Thyroid gland (tissue), 4 donors: ENCODE results near the gene ETV3.

Experiments used
- CTCF ChIP-seq, 6 experiments: fragments of 200-600 bp in 3 of 6; fragments of 450-650 bp in 3 of 6; sonication (generic) in 3 of 6; IDR thresholded peaks; one replicate each; pipeline ENCODE4 v1.5.1; 2016 to 2019; ENCODE audit warnings: antibody characterized with exemption in 6 of 6, mild to moderate bottlenecking in 2 of 6, inconsistent platforms in 1 of 6, moderate library complexity in 1 of 6
- POLR2A ChIP-seq, 2 donors: fragments of 450-650 bp; IDR thresholded peaks; one replicate each; pipeline ENCODE4 v1.6.1; 2017; ENCODE audit warnings: antibody characterized with exemption in 2 of 2, mild to moderate bottlenecking in 2 of 2, moderate library complexity in 1 of 2

- TF ChIP-seq POLR2A (IDR thresholded peaks at IDR 0.05) (no peak), CTCF (IDR thresholded peaks at IDR 0.05) (no peak)
These were observed 43.1 kb upstream of the ETV3 start for GRCh38 chr1:157181258-157181657.
